Measurements from ENCODE around the gene MCMBP. TPM values are rescaled to one million over a fixed set of nuclear protein-coding genes. Genes with fewer than 3 reads are reported as not detected.
"Not testable (repeated sequence)": the region's sequence is repeated elsewhere in the genome, so short reads cannot be mapped to it uniquely, and the experiment has no call there.

MCMBP gene
- total RNA-seq, 1 donor from 2014 or later: 50.4 TPM

DNA sequence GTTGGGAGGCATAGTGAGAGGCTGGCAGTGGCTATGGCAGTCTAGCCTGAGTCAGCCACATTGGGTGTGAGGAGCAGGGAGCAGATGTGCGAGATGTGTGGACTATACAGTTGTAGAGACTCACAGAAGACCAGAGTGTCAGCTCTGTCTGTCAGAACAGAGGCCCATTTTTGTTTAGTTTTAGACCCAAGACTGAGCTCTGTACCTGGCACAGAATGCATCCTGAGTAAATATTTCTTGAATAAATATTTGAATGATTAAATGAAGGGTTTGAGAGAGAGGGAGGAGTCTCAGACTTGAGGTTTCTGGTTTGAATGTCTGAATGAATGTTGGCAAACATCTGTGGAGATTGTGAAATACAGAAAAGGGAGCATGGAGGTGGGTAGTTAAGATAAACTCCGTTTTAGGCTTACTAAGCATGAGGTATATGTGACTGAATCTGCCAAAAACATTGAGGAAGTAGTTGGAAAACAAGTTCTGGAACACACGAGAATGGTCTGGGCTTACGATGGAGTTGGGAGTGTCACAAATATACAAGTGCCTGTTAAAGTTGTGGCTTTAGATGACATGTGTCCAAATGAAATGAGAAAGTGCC, 23.5 kb upstream of the MCMBP start:
- H3K27ac Mint-ChIP-seq (ENCODE audit: unreplicated experiment): peak overlapping the region; percentile 48
- H3K36me3 Mint-ChIP-seq (ENCODE audit: unreplicated experiment): peaks cover 11% of the 10 kb centered on the region
- H3K27me3 Mint-ChIP-seq (ENCODE audit: unreplicated experiment): no peaks in the 10 kb centered on the region
- H3K4me1 Mint-ChIP-seq (ENCODE audit: unreplicated experiment): peaks cover 44% of the 10 kb centered on the region
- no peaks in the 10 kb centered on the region for H3K9me3 Mint-ChIP-seq (ENCODE audit: unreplicated experiment)
- H3K4me3 Mint-ChIP-seq (ENCODE audit: unreplicated experiment): no peak overlapping the region
- no peak for DNase-seq (ENCODE audit: extremely low spot score, unreplicated experiment)
- TF ChIP-seq, protein P1, sequence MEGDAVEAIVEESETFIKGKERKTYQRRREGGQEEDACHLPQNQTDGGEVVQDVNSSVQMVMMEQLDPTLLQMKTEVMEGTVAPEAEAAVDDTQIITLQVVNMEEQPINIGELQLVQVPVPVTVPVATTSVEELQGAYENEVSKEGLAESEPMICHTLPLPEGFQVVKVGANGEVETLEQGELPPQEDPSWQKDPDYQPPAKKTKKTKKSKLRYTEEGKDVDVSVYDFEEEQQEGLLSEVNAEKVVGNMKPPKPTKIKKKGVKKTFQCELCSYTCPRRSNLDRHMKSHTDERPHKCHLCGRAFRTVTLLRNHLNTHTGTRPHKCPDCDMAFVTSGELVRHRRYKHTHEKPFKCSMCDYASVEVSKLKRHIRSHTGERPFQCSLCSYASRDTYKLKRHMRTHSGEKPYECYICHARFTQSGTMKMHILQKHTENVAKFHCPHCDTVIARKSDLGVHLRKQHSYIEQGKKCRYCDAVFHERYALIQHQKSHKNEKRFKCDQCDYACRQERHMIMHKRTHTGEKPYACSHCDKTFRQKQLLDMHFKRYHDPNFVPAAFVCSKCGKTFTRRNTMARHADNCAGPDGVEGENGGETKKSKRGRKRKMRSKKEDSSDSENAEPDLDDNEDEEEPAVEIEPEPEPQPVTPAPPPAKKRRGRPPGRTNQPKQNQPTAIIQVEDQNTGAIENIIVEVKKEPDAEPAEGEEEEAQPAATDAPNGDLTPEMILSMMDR (IDR thresholded peaks at IDR 0.05): no peak

DNA sequence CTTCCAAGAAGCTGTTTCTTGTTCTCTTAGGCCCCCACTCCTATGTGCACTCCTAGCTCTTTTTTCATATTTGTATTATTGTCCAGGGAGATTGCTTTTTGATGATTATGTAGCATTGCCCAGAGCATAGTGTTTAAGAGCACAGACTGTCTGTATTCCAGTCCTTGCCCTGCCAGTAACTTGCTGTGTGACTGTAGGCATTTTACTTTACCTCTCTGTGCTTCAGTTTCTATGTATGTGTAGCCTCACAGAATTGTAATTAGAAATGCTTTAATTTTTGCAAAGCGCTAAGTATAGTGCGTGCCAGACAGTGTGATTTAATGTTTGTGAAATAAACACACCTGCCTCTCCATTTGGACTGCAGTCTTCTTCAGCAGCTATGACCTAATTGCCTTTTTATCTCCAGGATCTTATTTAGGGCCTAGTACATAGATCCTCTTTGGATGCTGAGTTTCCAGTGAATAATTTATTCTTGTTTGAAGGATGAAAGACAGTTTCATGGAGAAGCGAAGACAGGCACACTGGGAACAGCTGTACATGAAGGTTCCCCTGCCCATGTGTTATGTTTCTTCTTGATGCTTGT, 21.3 kb upstream of the MCMBP start:
- H3K27me3 Mint-ChIP-seq (ENCODE audit: unreplicated experiment): no peaks in the 10 kb centered on the region
- peak overlapping the region; percentile 97 for H3K4me3 Mint-ChIP-seq (ENCODE audit: unreplicated experiment)
- peak overlapping the region; percentile 39 for H3K27ac Mint-ChIP-seq (ENCODE audit: unreplicated experiment)
- TF ChIP-seq, protein P1 (IDR thresholded peaks at IDR 0.05): no peak
- H3K36me3 Mint-ChIP-seq (ENCODE audit: unreplicated experiment): peaks cover 7% of the 10 kb centered on the region
- H3K4me1 Mint-ChIP-seq (ENCODE audit: unreplicated experiment): peaks cover 44% of the 10 kb centered on the region
- no peaks in the 10 kb centered on the region for H3K9me3 Mint-ChIP-seq (ENCODE audit: unreplicated experiment)
- DNase-seq (ENCODE audit: extremely low spot score, unreplicated experiment): no peak

DNA sequence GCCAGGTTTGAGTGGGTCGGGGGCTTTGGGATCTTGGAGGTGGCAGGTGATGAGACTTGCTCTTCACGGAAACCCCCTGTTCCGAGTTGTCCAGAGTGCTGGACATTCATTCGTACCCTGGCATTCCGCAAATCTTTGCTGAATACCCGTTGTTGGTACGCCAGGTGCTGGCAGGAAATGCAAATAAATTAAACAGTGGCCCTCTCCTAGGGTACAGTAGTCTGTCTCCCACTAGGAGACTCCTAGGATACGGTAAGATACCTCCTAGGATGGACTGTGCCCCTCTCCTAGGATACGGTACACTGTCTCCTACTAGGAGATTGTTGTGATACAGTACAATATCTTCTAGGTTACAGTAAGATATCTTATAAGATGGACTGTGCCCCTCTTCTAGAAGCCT, 20.4 kb upstream of the MCMBP start:
- H3K27ac Mint-ChIP-seq (ENCODE audit: unreplicated experiment): peak overlapping the region; percentile 98
- peak overlapping the region; percentile 97 for H3K4me3 Mint-ChIP-seq (ENCODE audit: unreplicated experiment)
- peaks cover 44% of the 10 kb centered on the region for H3K4me1 Mint-ChIP-seq (ENCODE audit: unreplicated experiment)
- H3K9me3 Mint-ChIP-seq (ENCODE audit: unreplicated experiment): no peaks in the 10 kb centered on the region
- H3K36me3 Mint-ChIP-seq (ENCODE audit: unreplicated experiment): no peaks in the 10 kb centered on the region
- no peaks in the 10 kb centered on the region for H3K27me3 Mint-ChIP-seq (ENCODE audit: unreplicated experiment)
- DNase-seq (ENCODE audit: extremely low spot score, unreplicated experiment): no peak
- TF ChIP-seq, protein P1 (IDR thresholded peaks at IDR 0.05): no peak

DNA sequence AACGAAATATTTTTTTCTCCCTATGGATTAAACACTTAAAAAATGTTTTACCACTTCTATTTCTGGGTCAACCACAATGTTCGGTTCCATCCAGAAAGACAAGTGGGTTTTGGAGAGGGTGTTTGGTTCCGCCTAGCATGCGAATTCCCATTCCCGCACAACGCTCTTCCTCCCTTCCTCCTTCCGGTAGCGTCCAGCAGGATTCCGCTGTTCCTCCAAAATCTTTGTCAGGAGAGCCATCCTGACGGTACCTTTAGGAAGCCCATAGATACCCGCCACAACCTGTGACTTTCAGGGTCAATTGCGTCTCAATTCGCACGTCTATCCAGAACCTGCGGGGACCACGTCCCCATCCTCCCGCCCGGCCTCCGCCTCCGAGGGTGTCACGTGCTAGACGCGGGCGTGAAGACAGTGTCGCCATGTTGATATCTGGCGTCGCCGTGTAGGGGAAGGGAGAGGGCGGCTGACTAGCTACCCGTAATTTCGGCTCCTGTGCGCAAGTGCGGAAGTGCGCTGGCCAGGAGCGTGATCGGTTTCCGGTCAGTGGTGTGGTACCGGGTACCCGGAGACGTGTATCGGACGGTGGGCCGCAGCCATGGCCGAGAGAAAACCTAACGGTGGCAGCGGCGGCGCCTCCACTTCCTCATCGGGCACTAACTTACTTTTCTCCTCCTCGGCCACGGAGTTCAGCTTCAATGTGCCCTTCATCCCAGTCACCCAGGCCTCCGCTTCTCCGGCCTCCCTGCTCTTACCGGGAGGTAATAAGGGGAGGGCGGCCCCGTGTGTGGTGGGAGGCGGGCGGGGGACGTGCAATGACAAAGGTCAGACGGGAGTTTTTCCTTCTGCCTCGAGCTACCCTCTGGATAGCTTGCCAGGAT, 19.8 kb upstream of the MCMBP start, which contains the start of gene SEC23IP:
Gene SEC23IP, plus strand, starts transcription at position 543 of the 878 bp plus-strand sequence. Its CDS starts 53 bp downstream, at position 596.
- DNase-seq (ENCODE audit: extremely low spot score, unreplicated experiment): peak; percentile 98
- TF ChIP-seq, protein P1 (IDR thresholded peaks at IDR 0.05): no peak
- Mint-ChIP-seq H3K4me3 (ENCODE audit: unreplicated experiment) (peak within 1 kb of the TSS; percentile 97), H3K27me3 (ENCODE audit: unreplicated experiment) (no peaks in the 10 kb centered on the region), H3K36me3 (ENCODE audit: unreplicated experiment) (no peaks in the 10 kb centered on the region), H3K27ac (ENCODE audit: unreplicated experiment) (peak within 1 kb of the TSS; percentile 98), H3K9me3 (ENCODE audit: unreplicated experiment) (no peaks in the 10 kb centered on the region), H3K4me1 (ENCODE audit: unreplicated experiment) (peaks cover 42% of the 10 kb centered on the region)

DNA sequence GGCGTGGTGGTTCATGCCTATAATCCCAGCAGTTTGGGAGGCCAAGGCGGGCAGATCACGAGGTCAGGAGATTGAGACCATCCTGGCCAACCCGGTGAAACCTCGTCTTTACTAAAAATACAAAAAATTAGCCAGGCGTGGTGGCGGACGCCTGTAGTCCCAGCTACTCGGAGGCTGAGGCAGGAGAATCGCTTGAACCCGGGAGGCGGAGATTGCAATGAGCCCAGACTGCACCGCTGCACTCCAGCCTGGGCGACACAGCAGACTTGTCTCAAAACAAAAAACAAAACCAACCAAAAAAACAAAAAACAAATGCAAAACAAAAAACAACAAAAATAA, 19.2 kb upstream of the MCMBP start:
- not testable (repeated sequence) for H3K9me3 Mint-ChIP-seq (ENCODE audit: unreplicated experiment); DNase-seq (ENCODE audit: extremely low spot score, unreplicated experiment); H3K27me3 Mint-ChIP-seq (ENCODE audit: unreplicated experiment); H3K36me3 Mint-ChIP-seq (ENCODE audit: unreplicated experiment)
- Mint-ChIP-seq H3K4me1 (ENCODE audit: unreplicated experiment) (peaks cover 36% of the 10 kb centered on the region), H3K4me3 (ENCODE audit: unreplicated experiment) (peak overlapping the region; percentile 97), H3K27ac (ENCODE audit: unreplicated experiment) (peak overlapping the region; percentile 98)

DNA sequence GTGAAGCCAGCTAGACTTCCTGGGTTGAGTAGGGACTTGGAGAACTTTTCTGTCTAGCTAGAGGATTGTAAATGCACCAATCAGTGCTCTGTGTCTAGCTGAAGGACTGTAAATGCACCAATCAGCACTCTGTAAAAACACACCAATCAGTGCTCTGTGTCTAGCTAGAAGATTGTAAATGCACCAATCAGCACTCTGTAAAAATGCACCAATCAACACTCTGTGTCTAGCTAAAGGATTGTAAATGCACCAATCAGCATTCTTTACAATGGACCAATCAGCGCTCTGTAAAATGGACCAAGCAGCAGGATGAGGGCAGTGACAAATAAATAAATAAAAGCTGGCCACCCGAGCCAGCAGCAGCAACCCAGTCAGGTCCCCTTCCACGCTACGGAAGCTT, 17.7 kb upstream of the MCMBP start:
- H3K4me1 Mint-ChIP-seq (ENCODE audit: unreplicated experiment): peaks cover 22% of the 10 kb centered on the region
- not testable (repeated sequence) for H3K9me3 Mint-ChIP-seq (ENCODE audit: unreplicated experiment); H3K4me3 Mint-ChIP-seq (ENCODE audit: unreplicated experiment); H3K27ac Mint-ChIP-seq (ENCODE audit: unreplicated experiment); H3K36me3 Mint-ChIP-seq (ENCODE audit: unreplicated experiment); DNase-seq (ENCODE audit: extremely low spot score, unreplicated experiment); H3K27me3 Mint-ChIP-seq (ENCODE audit: unreplicated experiment)

DNA sequence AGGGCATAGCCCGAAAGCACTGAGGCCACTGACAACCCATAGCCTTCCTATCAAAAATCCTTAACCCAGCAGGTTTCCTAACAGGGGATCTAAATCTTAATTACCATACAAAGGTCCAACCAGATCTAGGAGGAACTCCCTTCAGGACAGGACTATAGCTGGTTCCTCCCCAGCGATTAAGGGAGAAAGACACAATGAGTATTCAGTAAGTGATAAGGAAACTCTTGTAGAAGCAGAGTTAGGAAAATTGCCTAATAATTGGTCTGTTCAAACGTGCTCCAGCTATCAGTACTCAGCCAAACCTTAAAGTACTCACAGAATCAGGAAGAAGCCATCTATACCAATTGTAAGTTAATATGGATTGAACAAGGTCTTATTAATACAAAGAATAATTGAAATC, 16.6 kb upstream of the MCMBP start:
- DNase-seq (ENCODE audit: extremely low spot score, unreplicated experiment); H3K36me3 Mint-ChIP-seq (ENCODE audit: unreplicated experiment); H3K4me3 Mint-ChIP-seq (ENCODE audit: unreplicated experiment); H3K27ac Mint-ChIP-seq (ENCODE audit: unreplicated experiment); H3K9me3 Mint-ChIP-seq (ENCODE audit: unreplicated experiment); H3K27me3 Mint-ChIP-seq (ENCODE audit: unreplicated experiment): not testable (repeated sequence)
- peaks cover 13% of the 10 kb centered on the region for H3K4me1 Mint-ChIP-seq (ENCODE audit: unreplicated experiment)

DNA sequence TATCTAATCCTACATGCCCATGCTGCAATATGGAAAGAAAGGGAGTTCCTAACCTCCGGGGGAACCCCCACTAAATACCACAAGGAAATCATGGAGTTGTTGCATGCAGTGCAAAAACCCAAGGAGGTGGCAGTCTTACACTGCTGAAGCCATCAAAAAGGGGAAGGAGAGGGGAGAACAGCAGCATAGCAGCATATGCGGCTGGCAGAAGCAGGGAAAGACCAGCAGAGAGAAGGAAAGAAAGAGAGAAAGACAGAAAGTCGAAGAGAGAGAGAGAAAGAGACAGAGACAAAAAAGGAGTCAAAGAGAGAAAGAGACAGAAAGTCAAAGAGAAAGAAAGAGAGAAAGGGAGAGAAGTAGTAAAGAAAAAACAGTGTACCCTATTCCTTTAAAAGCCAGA, 16.1 kb upstream of the MCMBP start:
- H3K36me3 Mint-ChIP-seq (ENCODE audit: unreplicated experiment); H3K4me1 Mint-ChIP-seq (ENCODE audit: unreplicated experiment); DNase-seq (ENCODE audit: extremely low spot score, unreplicated experiment); H3K4me3 Mint-ChIP-seq (ENCODE audit: unreplicated experiment); H3K27me3 Mint-ChIP-seq (ENCODE audit: unreplicated experiment); H3K9me3 Mint-ChIP-seq (ENCODE audit: unreplicated experiment); H3K27ac Mint-ChIP-seq (ENCODE audit: unreplicated experiment): not testable (repeated sequence)

Data from osteocyte (in vitro differentiated cells).